Fibroblast of skin of left biceps (primary cell): ENCODE data around the gene CHAF1B.
"Not testable (repeated sequence)": the region's sequence is repeated elsewhere in the genome, so short reads cannot be mapped to it uniquely, and the experiment has no call there.

Experiments used
- DNase-seq, 2 experiments: peaks; one replicate each; pipeline ENCODE4 v3.0.0-alpha.2; 2013; ENCODE audit warnings: low read depth in 2 of 2

Gene CHAF1B

GRCh38 chr21:36388835-36389234, 3.6 kb downstream of the CHAF1B start:
- no peak for DNase-seq

DNA sequence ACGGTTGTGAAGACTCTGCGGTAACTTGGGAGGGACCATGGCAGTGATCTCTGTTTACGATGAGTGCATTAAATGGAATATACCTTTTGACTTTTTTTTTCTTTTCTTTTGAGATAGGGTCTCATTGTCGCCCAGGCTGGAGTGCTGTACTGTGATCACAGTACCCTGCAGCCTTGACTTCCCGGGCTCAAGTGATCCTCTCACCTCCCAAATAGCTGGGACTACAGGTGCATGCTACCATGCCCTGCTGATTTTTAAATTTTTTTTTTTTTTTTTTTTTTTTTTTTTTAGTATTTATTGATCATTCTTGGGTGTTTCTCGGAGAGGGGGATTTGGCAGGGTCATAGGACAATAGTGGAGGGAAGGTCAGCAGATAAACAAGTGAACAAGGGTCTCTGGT, 6.5 kb downstream of the CHAF1B start:
- not testable (repeated sequence) for DNase-seq

DNA sequence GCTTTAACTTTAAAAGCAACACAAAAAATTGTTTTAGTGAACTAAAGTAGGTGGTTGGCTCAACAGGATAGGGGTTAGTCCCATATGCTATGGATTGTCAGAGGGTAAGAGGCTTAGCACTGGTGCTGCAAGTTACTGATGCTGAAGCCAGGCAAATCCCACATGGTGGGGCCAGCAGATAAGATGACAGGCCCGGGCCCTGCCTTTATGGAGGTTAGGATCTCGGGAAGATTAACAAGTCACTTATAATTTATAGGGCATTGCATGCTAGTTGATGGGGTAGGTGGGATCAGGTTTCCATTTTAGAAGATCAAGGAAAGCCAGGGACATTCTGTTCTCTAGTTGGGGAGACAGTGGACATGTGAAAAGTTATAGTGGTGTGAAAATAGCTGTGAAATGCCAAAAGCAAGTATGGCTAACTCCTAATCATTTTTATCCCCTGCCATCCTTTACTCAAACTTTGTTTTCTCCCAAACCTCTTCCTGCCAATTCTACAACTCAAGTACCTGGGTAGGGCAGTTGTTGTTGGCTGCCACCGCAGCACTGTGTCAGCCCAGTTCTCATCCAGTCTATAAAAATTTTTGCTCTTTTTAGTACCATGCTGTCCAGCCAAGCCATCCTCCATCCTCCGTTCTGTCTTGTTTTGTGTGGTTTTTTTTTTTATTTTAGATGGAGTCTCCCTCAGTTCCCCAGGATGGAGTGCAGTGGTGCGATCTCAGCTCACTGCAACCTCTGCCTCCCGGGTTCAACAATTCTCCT, 10.3 kb downstream of the CHAF1B start:
- no peak for DNase-seq

DNA sequence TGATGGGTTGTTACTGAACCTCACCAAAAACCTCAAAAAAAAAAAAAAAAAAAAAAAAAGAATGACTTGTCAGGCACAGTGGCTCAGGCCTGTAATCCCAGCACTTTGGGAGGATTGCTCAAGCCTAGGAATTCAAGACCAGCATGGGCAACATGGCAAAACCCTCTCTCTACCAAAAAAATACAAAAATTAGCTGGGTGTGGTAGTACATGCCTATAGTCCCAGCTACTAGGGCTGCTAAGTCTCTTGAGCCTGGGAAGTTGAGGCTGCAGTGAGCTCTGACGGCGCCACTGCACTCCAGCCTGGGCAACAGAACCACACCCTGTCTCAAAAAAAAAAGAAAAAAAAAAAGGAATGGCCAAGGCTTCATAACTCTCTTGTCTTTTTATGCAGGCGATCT, 11.1 kb downstream of the CHAF1B start:
- DNase-seq: no peak

- DNase-seq: no peak
These were observed 11.8 kb downstream of the CHAF1B start for GRCh38 chr21:36396971-36397370.

DNA sequence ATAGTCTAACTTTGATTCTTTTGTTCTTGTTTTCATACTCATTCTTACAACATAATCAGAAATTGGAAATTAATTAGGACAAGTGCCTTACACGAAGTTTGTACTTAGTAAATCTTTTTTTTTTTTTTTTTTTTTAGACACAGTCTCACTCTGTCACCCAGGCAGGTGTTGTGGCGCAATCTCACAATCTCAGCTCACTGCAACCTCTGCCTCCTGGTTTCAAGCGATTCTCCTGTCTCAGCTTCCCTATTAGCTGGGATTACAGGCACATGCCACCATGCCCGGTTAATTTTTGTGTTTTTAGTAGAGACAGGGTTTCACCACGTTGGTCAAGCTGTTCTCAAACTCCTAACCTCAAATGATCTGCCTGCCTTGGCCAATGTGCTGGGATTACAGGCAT, 12.4 kb downstream of the CHAF1B start:
- DNase-seq: no peak

GRCh38 chr21:36399736-36400135, 14.5 kb downstream of the CHAF1B start:
- DNase-seq: not testable (repeated sequence)

- DNase-seq: no peak
These were observed 15.5 kb downstream of the CHAF1B start for GRCh38 chr21:36400719-36401118.

DNA sequence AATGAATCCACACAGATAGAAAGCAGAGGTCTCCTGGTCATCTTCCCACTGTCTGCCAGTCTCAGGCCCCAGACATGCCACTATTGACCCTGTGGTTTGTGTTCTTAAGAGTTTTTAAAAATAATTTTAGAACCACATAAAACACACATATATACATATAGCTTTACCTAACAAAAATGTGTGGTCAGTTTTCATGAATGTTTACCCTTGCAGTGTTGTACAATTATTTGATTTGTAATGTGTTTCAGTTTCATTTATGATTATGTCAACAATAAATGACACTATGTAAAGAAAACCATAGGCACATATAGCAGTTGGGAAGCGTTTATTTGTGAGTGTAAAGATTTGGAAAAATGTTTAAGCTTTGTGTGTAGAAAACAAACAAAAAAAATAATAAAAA, 17.1 kb downstream of the CHAF1B start:
- no peak for DNase-seq

GRCh38 chr21:36403713-36404112, 18.5 kb downstream of the CHAF1B start:
- DNase-seq: no peak

- DNase-seq: no peak
These were observed 23.4 kb downstream of the CHAF1B start for GRCh38 chr21:36408568-36408967.

GRCh38 chr21:36411301-36411700, 26.1 kb downstream of the CHAF1B start:
- DNase-seq: no peak

DNA sequence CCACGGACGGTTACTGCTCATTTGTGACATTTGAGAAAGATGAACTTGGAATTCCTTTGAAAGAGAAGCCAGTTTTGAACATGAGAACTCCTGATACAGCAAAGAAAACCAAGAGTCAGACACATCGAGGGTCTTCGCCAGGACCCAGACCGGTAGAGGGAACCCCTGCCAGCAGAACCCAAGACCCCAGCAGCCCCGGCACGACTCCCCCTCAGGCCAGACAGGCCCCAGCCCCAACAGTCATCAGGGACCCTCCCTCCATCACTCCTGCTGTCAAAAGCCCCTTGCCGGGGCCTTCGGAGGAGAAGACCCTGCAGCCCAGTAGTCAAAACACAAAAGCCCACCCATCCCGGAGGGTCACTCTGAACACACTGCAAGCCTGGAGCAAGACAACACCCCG, 27.7 kb downstream of the CHAF1B start:
- no peak for DNase-seq

GRCh38 chr21:36415375-36415774, 30.2 kb downstream of the CHAF1B start:
- DNase-seq: no peak

DNA sequence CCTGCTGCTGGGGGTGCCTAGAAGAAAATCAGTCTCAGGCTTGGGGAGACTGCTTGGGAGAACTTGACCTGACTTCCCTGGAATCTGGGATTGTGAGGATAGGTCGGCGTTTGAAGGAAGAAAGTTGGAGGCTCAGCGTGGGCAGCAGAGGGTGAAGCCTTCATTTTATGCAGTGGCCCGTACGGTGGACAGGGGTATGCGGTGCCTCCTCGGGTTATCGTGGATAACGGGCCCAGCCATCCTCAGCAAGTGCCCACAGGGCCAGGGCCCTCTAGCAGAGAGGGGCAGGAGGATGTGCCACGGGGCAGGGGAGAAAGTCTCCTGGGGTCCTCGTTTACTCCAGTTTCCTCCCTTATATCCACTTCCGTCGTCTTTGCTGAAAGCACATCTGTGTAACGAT, 34.0 kb downstream of the CHAF1B start:
- DNase-seq: no peak

DNA sequence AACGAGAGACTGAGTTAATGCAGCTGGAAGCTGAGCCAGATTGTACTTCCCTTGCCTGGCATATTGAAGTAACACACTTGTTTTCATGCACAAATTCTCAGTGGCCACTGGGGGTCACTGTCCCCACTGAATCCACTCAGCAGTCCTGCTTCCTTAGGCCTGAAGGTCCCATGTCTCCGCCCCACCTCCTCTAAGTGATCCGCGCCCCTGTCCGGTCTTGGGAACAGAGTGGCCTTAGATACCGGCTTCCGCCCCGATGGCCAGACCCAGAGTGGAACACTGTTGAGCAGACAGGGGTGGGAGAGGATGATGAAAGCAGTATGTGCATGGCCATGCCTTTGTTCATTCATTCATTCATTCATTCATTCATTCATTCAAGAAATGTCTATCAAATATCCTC, 34.8 kb downstream of the CHAF1B start:
- peak; percentile 45 to 47 for DNase-seq

GRCh38 chr21:36420571-36421339, 35.6 kb downstream of the CHAF1B start:
- no peak for DNase-seq

DNA sequence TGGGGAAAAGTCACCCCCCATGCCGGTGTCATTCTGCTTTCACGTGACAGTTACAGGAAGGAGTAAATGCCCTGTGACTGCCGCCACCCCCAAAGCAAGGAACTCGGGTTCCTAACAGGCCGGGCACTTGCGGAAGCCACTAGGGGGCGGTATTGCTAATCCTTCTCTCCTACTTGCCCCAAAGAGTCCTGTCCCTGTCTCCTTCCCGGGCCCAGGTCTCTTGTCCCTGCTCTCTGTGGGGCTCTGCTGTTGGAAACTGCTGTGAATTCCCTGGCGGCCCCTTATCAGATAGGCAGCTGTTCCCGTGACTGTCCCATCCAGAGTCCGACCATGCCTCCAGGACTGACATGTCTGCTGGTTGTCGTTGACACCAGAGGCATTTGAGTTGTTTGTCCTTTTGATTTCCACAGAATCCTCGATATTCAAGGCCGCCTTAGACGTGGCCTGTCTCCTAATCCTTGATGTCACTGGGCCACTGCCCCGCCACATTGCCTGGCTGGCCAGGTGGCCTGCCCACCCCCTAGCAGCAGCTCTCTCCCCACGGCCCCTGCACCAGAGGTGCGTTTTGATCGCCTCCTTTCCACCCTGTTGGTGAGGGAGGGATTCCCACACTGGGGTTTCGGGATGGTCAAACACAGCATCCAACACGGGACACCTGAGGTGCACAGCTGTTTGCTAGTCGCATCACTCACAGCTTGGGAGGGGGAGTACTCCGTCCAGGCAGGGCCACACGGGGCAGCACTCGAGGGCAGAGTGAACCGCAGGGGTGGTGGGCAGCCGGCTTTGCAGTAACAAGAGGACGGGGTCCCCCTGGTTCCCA, 37.3 kb downstream of the CHAF1B start:
- DNase-seq: peak in 1 of 2 experiments; percentile 8

DNA sequence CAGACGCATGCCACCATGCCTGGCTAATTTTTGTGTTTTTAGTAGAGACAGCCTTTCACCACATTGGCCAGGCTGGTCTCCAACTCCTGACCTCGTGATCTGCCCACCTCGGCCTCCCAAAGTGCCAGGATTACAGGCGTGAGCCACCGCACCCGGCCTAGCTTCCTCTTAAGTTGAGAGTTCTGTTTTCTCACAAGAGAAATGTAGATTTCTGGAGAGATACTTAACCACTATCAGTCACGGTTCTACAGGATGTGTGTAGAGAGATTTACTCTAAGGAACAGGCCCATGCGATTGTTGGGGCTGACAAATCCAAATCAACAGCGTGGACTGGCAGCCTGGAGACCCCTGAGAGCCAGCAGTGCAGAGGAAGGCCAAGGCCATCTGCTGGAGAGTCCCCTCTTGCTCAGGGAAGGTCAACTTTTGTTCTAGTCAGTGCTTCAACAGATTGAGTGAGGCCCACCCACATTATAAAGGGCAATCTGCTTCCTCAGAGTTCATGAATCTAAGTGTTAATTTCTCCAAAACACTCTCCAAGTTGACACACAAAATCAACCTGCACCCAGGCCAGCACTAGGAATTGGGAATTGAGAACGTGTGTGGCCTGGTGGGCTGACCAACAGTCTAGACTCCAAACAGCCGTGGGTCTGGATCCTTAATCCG, 38.7 kb downstream of the CHAF1B start:
- DNase-seq: no peak

DNA sequence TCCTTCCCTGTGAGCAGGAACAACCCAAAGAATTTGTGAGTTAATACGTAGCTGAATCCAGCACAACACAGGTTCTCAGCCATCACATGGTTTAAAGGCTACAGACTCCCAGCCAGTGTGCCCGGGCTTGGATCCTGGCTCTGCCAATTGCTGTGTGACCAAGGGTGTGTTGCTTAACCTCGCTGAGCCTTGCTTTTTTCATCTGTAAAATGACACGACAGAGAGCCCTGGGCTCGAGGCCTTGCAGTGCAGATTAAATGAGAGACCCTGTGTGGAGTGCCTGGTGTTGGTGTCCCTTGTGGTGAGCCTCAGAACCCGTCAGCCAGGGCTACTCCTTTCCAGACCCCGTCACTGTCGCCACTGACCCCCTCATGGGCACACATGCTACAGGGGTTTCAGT, 39.4 kb downstream of the CHAF1B start:
- DNase-seq: no peak

DNA sequence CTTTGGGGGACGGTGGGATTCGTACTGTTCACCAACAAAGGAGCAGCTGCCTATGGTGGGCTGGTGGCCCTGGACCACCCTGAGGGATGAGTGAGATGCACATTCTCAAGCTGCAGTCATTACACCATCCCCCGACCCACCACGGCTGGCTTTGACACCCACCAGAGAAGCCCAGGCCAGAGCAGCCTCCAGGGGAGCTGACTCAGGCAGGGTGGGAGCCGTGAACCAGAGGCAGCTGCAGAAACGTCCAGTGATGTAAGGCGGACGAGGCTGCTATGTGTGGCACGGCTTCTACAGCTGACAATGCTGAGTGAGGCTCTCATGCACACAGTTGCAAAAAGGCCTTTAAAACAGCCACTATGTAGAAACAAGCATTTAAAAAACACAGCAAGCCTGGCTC, 40.1 kb downstream of the CHAF1B start:
- peak in 1 of 2 experiments; percentile 6 for DNase-seq

- DNase-seq: no peak
These were observed 42.3 kb downstream of the CHAF1B start for GRCh38 chr21:36427502-36427901.
